Measurements from ENCODE around the gene KASH5.
A peak's percentile ranks its signal among the peaks of the same experiment; 100 is the strongest.

KASH5 gene

GRCh38 chr19:49417088-49417487 lies 29.0 kb downstream of the KASH5 start:
- FAIRE-seq (no peak), DNase-seq (ENCODE audit: insufficient read length) (no peak)
- no peak for TF ChIP-seq TAF1 (IDR thresholded peaks at IDR 0.05; ENCODE audit: borderline replicate concordance, low read depth, low read length)
- no peak for TF ChIP-seq POLR2A (IDR thresholded peaks at IDR 0.05; ENCODE audit: low read depth, low read length)
- TF ChIP-seq POLR2AphosphoS5 (IDR thresholded peaks at IDR 0.05; ENCODE audit: low read depth, low read length), result no peak

- TF ChIP-seq POLR2A (IDR thresholded peaks at IDR 0.05; ENCODE audit: low read depth, low read length) (no peak), TAF1 (IDR thresholded peaks at IDR 0.05; ENCODE audit: borderline replicate concordance, low read depth, low read length) (no peak), POLR2AphosphoS5 (IDR thresholded peaks at IDR 0.05; ENCODE audit: low read depth, low read length) (no peak)
- DNase-seq (ENCODE audit: insufficient read length), result no peak
- no peak for FAIRE-seq
Observed at GRCh38 chr19:49418511-49418910, 30.5 kb downstream of the KASH5 start.

GRCh38 chr19:49419173-49419572 lies 31.1 kb downstream of the KASH5 start:
- no peak for FAIRE-seq

GRCh38 chr19:49420227-49420626 lies 32.2 kb downstream of the KASH5 start:
- DNase-seq (ENCODE audit: insufficient read length), result no peak
- TF ChIP-seq TAF1 (IDR thresholded peaks at IDR 0.05; ENCODE audit: borderline replicate concordance, low read depth, low read length) (no peak), POLR2A (IDR thresholded peaks at IDR 0.05; ENCODE audit: low read depth, low read length) (no peak), POLR2AphosphoS5 (IDR thresholded peaks at IDR 0.05; ENCODE audit: low read depth, low read length) (no peak)
- FAIRE-seq, result no peak

More at GRCh38 chr19:49419173-49419572, 31.1 kb downstream of the KASH5 start:
- TF ChIP-seq POLR2AphosphoS5 (IDR thresholded peaks at IDR 0.05; ENCODE audit: low read depth, low read length) (no peak), POLR2A (IDR thresholded peaks at IDR 0.05; ENCODE audit: low read depth, low read length) (no peak), TAF1 (IDR thresholded peaks at IDR 0.05; ENCODE audit: borderline replicate concordance, low read depth, low read length) (no peak)
- DNase-seq (ENCODE audit: insufficient read length), result no peak

GRCh38 chr19:49421039-49421877 lies 33.2 kb downstream of the KASH5 start:
- FAIRE-seq (no peak), DNase-seq (ENCODE audit: insufficient read length) (peak; percentile 61)
- no peak for TF ChIP-seq POLR2AphosphoS5 (IDR thresholded peaks at IDR 0.05; ENCODE audit: low read depth, low read length)
- TF ChIP-seq POLR2A (IDR thresholded peaks at IDR 0.05; ENCODE audit: low read depth, low read length), result no peak
- TF ChIP-seq TAF1 (IDR thresholded peaks at IDR 0.05; ENCODE audit: borderline replicate concordance, low read depth, low read length), result no peak

GRCh38 chr19:49421878-49422202 lies 33.8 kb downstream of the KASH5 start:
- no peak for TF ChIP-seq TAF1 (IDR thresholded peaks at IDR 0.05; ENCODE audit: borderline replicate concordance, low read depth, low read length)
- no peak for TF ChIP-seq POLR2A (IDR thresholded peaks at IDR 0.05; ENCODE audit: low read depth, low read length)
- no peak for TF ChIP-seq POLR2AphosphoS5 (IDR thresholded peaks at IDR 0.05; ENCODE audit: low read depth, low read length)
- FAIRE-seq, result no peak
- DNase-seq (ENCODE audit: insufficient read length), result no peak

- TF ChIP-seq TAF1 (IDR thresholded peaks at IDR 0.05; ENCODE audit: borderline replicate concordance, low read depth, low read length), result no peak
- no peak for TF ChIP-seq POLR2A (IDR thresholded peaks at IDR 0.05; ENCODE audit: low read depth, low read length)
- TF ChIP-seq POLR2AphosphoS5 (IDR thresholded peaks at IDR 0.05; ENCODE audit: low read depth, low read length), result no peak
- DNase-seq (ENCODE audit: insufficient read length) (no peak), FAIRE-seq (no peak)
Observed at GRCh38 chr19:49422407-49423070, 34.5 kb downstream of the KASH5 start.

GRCh38 chr19:49423071-49423984 lies 35.3 kb downstream of the KASH5 start, which contains the start of gene PTH2:
TSS of gene PTH2 (minus strand) at chr19:49423441. CDS start at chr19:49423339, 102 bp downstream.
- TF ChIP-seq POLR2A (IDR thresholded peaks at IDR 0.05; ENCODE audit: low read depth, low read length) (no peak), TAF1 (IDR thresholded peaks at IDR 0.05; ENCODE audit: borderline replicate concordance, low read depth, low read length) (no peak), POLR2AphosphoS5 (IDR thresholded peaks at IDR 0.05; ENCODE audit: low read depth, low read length) (no peak)
- FAIRE-seq (no peak), DNase-seq (ENCODE audit: insufficient read length) (no peak)

- FAIRE-seq (no peak), DNase-seq (ENCODE audit: insufficient read length) (no peak)
- TF ChIP-seq TAF1 (IDR thresholded peaks at IDR 0.05; ENCODE audit: borderline replicate concordance, low read depth, low read length) (no peak), POLR2AphosphoS5 (IDR thresholded peaks at IDR 0.05; ENCODE audit: low read depth, low read length) (no peak), POLR2A (IDR thresholded peaks at IDR 0.05; ENCODE audit: low read depth, low read length) (no peak)
Observed at GRCh38 chr19:49423985-49424303, 35.9 kb downstream of the KASH5 start.

GRCh38 chr19:49425178-49425577 lies 37.1 kb downstream of the KASH5 start, which contains the start of gene GFY:
TSS of gene GFY (plus strand) at chr19:49425388. CDS start at chr19:49426431, 1,043 bp downstream.
- TF ChIP-seq POLR2AphosphoS5 (IDR thresholded peaks at IDR 0.05; ENCODE audit: low read depth, low read length) (no peak), TAF1 (IDR thresholded peaks at IDR 0.05; ENCODE audit: borderline replicate concordance, low read depth, low read length) (no peak), POLR2A (IDR thresholded peaks at IDR 0.05; ENCODE audit: low read depth, low read length) (no peak)
- DNase-seq (ENCODE audit: insufficient read length) (no peak), FAIRE-seq (no peak)
